HCT116 (cell line): ENCODE data around the gene CALCOCO1. TPM values are rescaled to one million over a fixed set of nuclear protein-coding genes. Genes with fewer than 3 reads are reported as not detected.

Experiments
- ATAC-seq: fragments of 200-7000 bp; cut with Tn5 transposase; 2 replicates; pipeline ENCODE4 v1.9.1; 2020; ENCODE audit warnings: mild to moderate bottlenecking, moderate library complexity
- BruUV-seq: library from RNA; stranded (reverse); fragments of 400-500 nt; replicated peaks from 2 replicates; lab custom pipeline; 2021; lab: Mats Ljungman, UMichigan
- CTCF ChIA-PET: fragments of 300-600 bp; sonication (Branson Sonifier 250); formaldehyde crosslinking; loops from one replicate; lab custom pipeline; 2021; ENCODE audit warnings: antibody characterized with exemption; lab: Charles Lee
- POLR2A ChIA-PET: fragments of 300-600, 350-600 bp; sonication (Branson Sonifier 250); formaldehyde crosslinking; loops from one replicate; lab custom pipeline; 2021; ENCODE audit warnings: antibody characterized with exemption; lab: Charles Lee
- RAD21 ChIA-PET, 2 experiments: fragments of 300-600 bp; sonication (Branson Sonifier 250); formaldehyde crosslinking; loops; one replicate each; lab custom pipeline; 2023; ENCODE audit warnings: low total read pairs in 2 of 2; ENCODE audit not compliant: uncharacterized antibody in 2 of 2, unreplicated experiment in 2 of 2, low non-redundant PET in 1 of 2; lab: Charles Lee
- DNase-seq: peaks from one replicate; pipeline ENCODE4 v3.0.0-alpha.2; 2010; ENCODE audit warnings: low read depth, low spot score
- H2AFZ ChIP-seq: fragments of 200-600 bp; shearing (Covaris generic), sonication (generic); 2 replicates; pipeline ENCODE4 v1.6.1; 2017; ENCODE audit warnings: low read depth, mixed run types, mixed read lengths, antibody characterized with exemption, low read length; ENCODE audit not compliant: poor library complexity, severe bottlenecking
- H3K27ac ChIP-seq: 2 replicates; pipeline ENCODE4 v1.5.1; 2012; ENCODE audit warnings: low read depth, low read length
- H3K27me3 ChIP-seq: fragments of 200-600 bp; sonication (generic); 2 replicates; pipeline ENCODE4 v1.6.1; 2016; ENCODE audit warnings: mixed run types, low read length, mixed read lengths; ENCODE audit not compliant: insufficient read depth
- H3K36me3 ChIP-seq, 2 experiments: fragments of 200-500 bp in 1 of 2; fragments of 200-600 bp in 1 of 2; sonication (Bioruptor generic) in 1 of 2; sonication (generic) in 1 of 2; 2 replicates each; pipeline versions ENCODE4 v1.5.1 to v1.6.1; 2014 to 2016; ENCODE audit warnings: low read length in 2 of 2, inconsistent platforms in 1 of 2, mixed read lengths in 1 of 2, mixed run types in 1 of 2; ENCODE audit not compliant: insufficient read depth in 2 of 2, control insufficient read depth in 1 of 2
- H3K4me1 ChIP-seq, 2 experiments: fragments of 200-600 bp in 1 of 2; sonication (generic) in 1 of 2; 2 replicates each; pipeline versions ENCODE4 v1.5.1 to v1.6.1; 2012 to 2017; ENCODE audit warnings: low read length in 2 of 2, inconsistent platforms in 1 of 2, mild to moderate bottlenecking in 1 of 2, mixed read lengths in 1 of 2, mixed run types in 1 of 2, moderate library complexity in 1 of 2; ENCODE audit not compliant: insufficient read depth in 2 of 2, control insufficient read depth in 1 of 2
- H3K4me2 ChIP-seq: fragments of 200-600 bp; sonication (generic); 2 replicates; pipeline ENCODE4 v1.6.1; 2017; ENCODE audit warnings: mixed run types, low read length, mixed read lengths
- H3K4me3 ChIP-seq, 2 experiments: fragments of 200-600 bp in 1 of 2; sonication (generic) in 1 of 2; replicated peaks in 1 of 2; 2 replicates each; pipeline ENCODE4 v1.5.1; 2011 to 2016; ENCODE audit warnings: low read length in 2 of 2, control low read depth in 1 of 2, low read depth in 1 of 2, mild to moderate bottlenecking in 1 of 2, mixed read lengths in 1 of 2, mixed run types in 1 of 2
- H3K79me2 ChIP-seq: fragments of 200-600 bp; sonication (generic); 2 replicates; pipeline ENCODE4 v1.6.1; 2017; ENCODE audit warnings: mild to moderate bottlenecking, mixed run types, low read length, moderate library complexity, mixed read lengths; ENCODE audit not compliant: insufficient read depth
- H3K9ac ChIP-seq: fragments of 200-600 bp; sonication (generic); 2 replicates; pipeline ENCODE4 v1.6.1; 2016; ENCODE audit warnings: low read length, mixed read lengths
- H3K9me2 ChIP-seq: fragments of 200-600 bp; sonication (generic), shearing (Covaris generic); 2 replicates; pipeline ENCODE4 v1.6.1; 2017; ENCODE audit warnings: mixed run types, mild to moderate bottlenecking, moderate library complexity; ENCODE audit not compliant: insufficient read depth
- H3K9me3 ChIP-seq, 2 experiments: fragments of 200-500 bp in 1 of 2; fragments of 200-600 bp in 1 of 2; sonication (Bioruptor generic) in 1 of 2; sonication (generic) in 1 of 2; 2 replicates each; pipeline ENCODE4 v1.6.1; 2014 to 2017; ENCODE audit warnings: low read length in 2 of 2, mixed read lengths in 2 of 2, inconsistent platforms in 1 of 2, low read depth in 1 of 2, mild to moderate bottlenecking in 1 of 2, mixed run types in 1 of 2, moderate library complexity in 1 of 2; ENCODE audit not compliant: control insufficient read depth in 1 of 2, insufficient read depth in 1 of 2
- H4K20me1 ChIP-seq: fragments of 200-600 bp; sonication (generic), shearing (Covaris generic); 2 replicates; pipeline ENCODE4 v1.6.1; 2017; ENCODE audit warnings: mixed run types, mild to moderate bottlenecking, moderate library complexity; ENCODE audit not compliant: insufficient read depth
- CBX3 ChIP-seq: IDR thresholded peaks from 2 replicates; pipeline ENCODE4 v1.6.1; 2012; ENCODE audit warnings: low read depth
- CEBPB ChIP-seq: IDR thresholded peaks from 2 replicates; pipeline ENCODE4 v1.6.1; 2012; ENCODE audit warnings: low read depth
- EZH2phosphoT487 ChIP-seq: fragments of 200-600 bp; IDR thresholded peaks from 2 replicates; pipeline ENCODE4 v1.6.1; 2018; ENCODE audit warnings: antibody characterized with exemption, borderline replicate concordance
- FOSL1 ChIP-seq: IDR thresholded peaks from 2 replicates; pipeline ENCODE4 v1.6.1; 2012; ENCODE audit warnings: low read depth
- JUND ChIP-seq: IDR thresholded peaks from 2 replicates; pipeline ENCODE4 v1.6.1; 2012
- POLR2A ChIP-seq: IDR thresholded peaks from 2 replicates; pipeline ENCODE4 v1.7.0; 2011; ENCODE audit warnings: borderline replicate concordance; ENCODE audit not compliant: insufficient read depth, insufficient read length; ENCODE audit errors: extremely low read depth
- SIN3A ChIP-seq: IDR thresholded peaks from 2 replicates; pipeline ENCODE4 v1.6.1; 2012; ENCODE audit warnings: low read depth
- TCF7L2 ChIP-seq: IDR thresholded peaks from 2 replicates; pipeline ENCODE4 v1.7.0; 2011; ENCODE audit warnings: borderline replicate concordance, inconsistent platforms; ENCODE audit not compliant: insufficient read depth, insufficient read length; ENCODE audit errors: extremely low read depth
- intact Hi-C: fragments of 100-400 bp; cut with micrococcal nuclease; formaldehyde crosslinking; loops from 2 replicates; pipeline ENCODE4 v1.10.0; 2022
- total RNA-seq: library from RNA; stranded (reverse); gene quantifications from one replicate; pipeline ENCODE4 v1.2.1, GENCODE V29; 2021; ENCODE audit not compliant: unreplicated experiment
- TF ChIP-seq, protein P1 (sequence below): IDR thresholded peaks from 2 replicates; pipeline ENCODE4 v1.6.1; 2012
- TF ChIP-seq, protein P2 (sequence below), 3 experiments: fragments of 200-600 bp in 1 of 3; sonication (generic) in 1 of 3; IDR thresholded peaks in 2 of 3; conservative IDR thresholded peaks in 1 of 3; 2 replicates each; pipeline ENCODE4 v1.5.1; 2012 to 2017; ENCODE audit warnings: low read depth in 2 of 3, low read length in 2 of 3, antibody characterized with exemption in 1 of 3, borderline replicate concordance in 1 of 3, control low read depth in 1 of 3, mild to moderate bottlenecking in 1 of 3, mixed read lengths in 1 of 3, mixed run types in 1 of 3, moderate library complexity in 1 of 3; ENCODE audit not compliant: insufficient read depth in 1 of 3

The CALCOCO1 gene
- total RNA-seq, 1 experiment from 2014 or later = 42.6 TPM

DNA sequence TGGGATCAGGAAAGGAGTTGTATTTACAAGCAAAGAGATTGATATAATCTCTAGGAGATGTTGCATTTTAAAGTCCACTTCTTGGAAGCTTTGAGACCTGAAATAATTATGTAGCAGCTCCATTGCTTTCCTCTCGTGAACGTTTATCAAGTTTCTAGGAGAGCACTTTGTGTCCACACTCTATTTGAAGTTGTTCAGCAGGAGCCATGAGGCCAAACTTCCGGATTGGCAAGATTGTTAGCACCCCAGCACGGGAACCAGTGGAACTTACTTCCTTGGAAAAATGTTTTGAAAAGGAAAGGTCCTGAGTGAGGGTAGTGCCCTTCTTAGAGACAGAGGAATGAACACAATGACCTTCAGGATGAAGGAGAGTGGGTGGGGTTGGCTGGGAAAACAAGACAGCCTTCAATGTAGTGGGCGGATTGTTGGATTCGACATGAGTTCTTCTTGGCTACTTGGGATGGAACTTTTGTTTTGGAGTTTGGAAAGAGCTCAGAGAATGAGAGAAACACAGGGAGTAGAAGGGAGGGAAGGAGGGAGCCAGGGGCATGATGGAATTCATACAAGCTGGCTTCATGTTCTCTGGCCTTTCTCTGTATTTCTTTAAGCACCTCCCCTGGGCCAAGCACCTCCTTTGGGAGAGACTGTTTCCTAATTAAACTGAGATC is 48.4 kb upstream of the CALCOCO1 start:
- H3K4me1 ChIP-seq = peaks cover under 1 to 5% of the 10 kb centered on the region in 2 experiments
- H4K20me1 ChIP-seq = no peaks in the 10 kb centered on the region
- no peak overlapping the region for H3K4me3 ChIP-seq
- TF ChIP-seq POLR2A (no peak), CEBPB (no peak), EZH2phosphoT487 (no peak), SIN3A (no peak), TCF7L2 (no peak)
- TF ChIP-seq, protein P1, sequence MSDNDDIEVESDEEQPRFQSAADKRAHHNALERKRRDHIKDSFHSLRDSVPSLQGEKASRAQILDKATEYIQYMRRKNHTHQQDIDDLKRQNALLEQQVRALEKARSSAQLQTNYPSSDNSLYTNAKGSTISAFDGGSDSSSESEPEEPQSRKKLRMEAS = no peak
- TF ChIP-seq, all 23 proteins: peak for 0
- Histone ChIP-seq H3K9me2 (no peaks in the 10 kb centered on the region), H2AFZ (no peak overlapping the region), H3K36me3 (no peaks in the 10 kb centered on the region), H3K27ac (no peak overlapping the region), H3K4me2 (no peak overlapping the region), H3K9ac (no peak overlapping the region), H3K27me3 (no peaks in the 10 kb centered on the region; the same call in 1 of the 2 replicates), H3K9me3 (no peaks in the 10 kb centered on the region), H3K79me2 (no peaks in the 10 kb centered on the region)
- DNase-seq (no peak), ATAC-seq (no peak)
- intact Hi-C loops = no loop called here
- POLR2A ChIA-PET = no interaction called here
- CTCF ChIA-PET = no interaction called here
- RAD21 ChIA-PET = no interaction called here
- BruUV-seq = no TSS peak

DNA sequence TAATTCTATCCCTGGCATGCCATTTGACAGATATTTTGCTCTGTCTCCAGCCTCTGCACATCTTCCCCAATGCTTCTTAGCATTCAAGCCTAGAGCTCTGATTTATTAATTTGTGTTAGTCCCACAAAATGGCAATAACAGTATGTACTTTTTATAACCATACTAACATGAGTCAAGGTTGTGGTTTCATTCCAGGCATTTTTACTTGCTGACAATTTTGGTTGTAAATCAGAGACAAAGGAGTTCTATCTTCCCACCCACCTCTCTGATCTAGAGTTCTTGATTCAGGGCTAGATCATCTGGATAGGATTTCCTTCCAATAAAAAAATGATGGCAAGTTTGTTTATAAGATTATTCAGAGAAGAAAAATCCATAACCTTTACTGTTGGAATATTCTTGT is 43.0 kb upstream of the CALCOCO1 start:
- ChIA-PET POLR2A (no interaction called here), RAD21 (no interaction called here), CTCF (interaction anchor here (1.1 to 1.6 kb wide), 4 partner anchors 13 to 236 kb away, joined by 3 read pairs; no protein-coding TSS in a partner anchor)
- Histone ChIP-seq H3K36me3 (no peaks in the 10 kb centered on the region), H3K27me3 (peaks cover 4% of the 10 kb centered on the region; the same call in 1 of the 2 replicates), H3K27ac (no peak overlapping the region), H4K20me1 (no peaks in the 10 kb centered on the region), H3K9me3 (no peaks in the 10 kb centered on the region), H3K4me2 (peak overlapping the region; percentile 54), H2AFZ (peak overlapping the region; percentile 7), H3K79me2 (no peaks in the 10 kb centered on the region), H3K9ac (no peak overlapping the region), H3K4me3 (no peak overlapping the region), H3K4me1 (peaks cover 9 to 15% of the 10 kb centered on the region in 2 experiments), H3K9me2 (no peaks in the 10 kb centered on the region)
- BruUV-seq = no TSS peak
- peak; percentile 54; the same call in 1 of the 2 replicates for TF ChIP-seq FOSL1
- TF ChIP-seq CBX3 = no peak
- TF ChIP-seq, protein P1 = no peak
- TF ChIP-seq, protein P2, sequence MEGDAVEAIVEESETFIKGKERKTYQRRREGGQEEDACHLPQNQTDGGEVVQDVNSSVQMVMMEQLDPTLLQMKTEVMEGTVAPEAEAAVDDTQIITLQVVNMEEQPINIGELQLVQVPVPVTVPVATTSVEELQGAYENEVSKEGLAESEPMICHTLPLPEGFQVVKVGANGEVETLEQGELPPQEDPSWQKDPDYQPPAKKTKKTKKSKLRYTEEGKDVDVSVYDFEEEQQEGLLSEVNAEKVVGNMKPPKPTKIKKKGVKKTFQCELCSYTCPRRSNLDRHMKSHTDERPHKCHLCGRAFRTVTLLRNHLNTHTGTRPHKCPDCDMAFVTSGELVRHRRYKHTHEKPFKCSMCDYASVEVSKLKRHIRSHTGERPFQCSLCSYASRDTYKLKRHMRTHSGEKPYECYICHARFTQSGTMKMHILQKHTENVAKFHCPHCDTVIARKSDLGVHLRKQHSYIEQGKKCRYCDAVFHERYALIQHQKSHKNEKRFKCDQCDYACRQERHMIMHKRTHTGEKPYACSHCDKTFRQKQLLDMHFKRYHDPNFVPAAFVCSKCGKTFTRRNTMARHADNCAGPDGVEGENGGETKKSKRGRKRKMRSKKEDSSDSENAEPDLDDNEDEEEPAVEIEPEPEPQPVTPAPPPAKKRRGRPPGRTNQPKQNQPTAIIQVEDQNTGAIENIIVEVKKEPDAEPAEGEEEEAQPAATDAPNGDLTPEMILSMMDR (IDR thresholded peaks at IDR 0.05 in 2 of 3, conservative IDR thresholded peaks at IDR 0.05 in 1 of 3; ENCODE audit: borderline replicate concordance in 1 of 3, insufficient read depth in 1 of 3, low read depth in 2 of 3, low read length in 2 of 3) = no peak
- TF ChIP-seq EZH2phosphoT487 = no peak
- peak; percentile 43; the same call in 1 of the 2 replicates for TF ChIP-seq JUND
- peak; percentile 42 for DNase-seq
- intact Hi-C loops = no loop called here
- ATAC-seq = peak; percentile 74
